Measurements from ENCODE around the gene TSR3. TPM values are rescaled to one million over a fixed set of nuclear protein-coding genes. Genes with fewer than 3 reads are reported as not detected.

TSR3 gene
- total RNA-seq, 1 experiment from 2014 or later, result 117 TPM

DNA sequence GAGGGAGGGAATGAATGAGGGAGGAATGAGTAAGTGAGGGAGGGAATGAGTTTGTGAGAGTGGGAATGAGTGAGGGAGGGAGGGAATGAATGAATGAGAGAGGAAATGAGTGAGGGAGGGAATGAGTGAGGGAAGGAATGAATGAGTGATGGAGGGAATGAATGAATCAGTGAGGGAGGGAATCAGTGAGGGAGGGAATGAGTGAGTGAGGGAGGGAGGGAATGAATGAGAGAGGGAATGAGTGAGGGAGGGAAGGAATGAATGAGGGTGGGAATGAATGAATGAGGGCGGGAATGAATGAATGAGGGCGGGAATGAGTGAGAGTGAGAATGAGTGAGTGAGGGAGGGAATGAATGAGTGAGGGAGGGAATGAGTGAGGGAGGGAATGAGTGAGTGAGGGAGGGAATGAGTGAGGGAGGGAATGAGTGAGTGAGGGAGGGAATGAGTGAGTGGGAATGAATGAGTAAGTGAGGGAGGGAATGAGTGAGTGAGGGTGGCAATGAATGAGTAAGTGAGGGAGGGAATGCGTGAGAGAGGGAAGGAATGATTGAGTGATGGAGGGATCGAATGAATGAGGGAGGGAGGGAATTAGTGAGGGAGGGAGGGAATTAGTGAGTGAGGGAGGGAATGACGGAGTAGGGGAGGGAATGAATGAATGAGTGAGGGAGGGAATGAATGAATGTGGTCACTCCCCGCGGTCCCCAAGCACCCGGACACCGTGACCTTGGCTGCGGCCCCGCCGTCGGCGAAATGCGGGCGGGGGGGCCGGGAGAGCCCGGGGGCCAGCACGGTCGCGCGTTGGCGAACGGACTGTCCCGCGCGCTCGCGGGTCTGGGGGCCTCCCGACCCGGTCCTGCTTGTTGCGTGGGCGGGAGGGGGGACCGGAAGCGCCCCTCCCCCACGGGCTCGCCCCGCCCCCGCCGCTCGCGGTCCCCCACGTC is 43.4 kb downstream of the TSR3 start:
- H4K20me1 ChIP-seq (ENCODE audit: low read length), result peaks cover 32% of the 10 kb centered on the region
- H3K9ac ChIP-seq (ENCODE audit: low read length), result peak overlapping the region; percentile 100; the same call in 1 of the 2 replicates
- ATAC-seq, result peak; percentile 16
- ChIA-PET CTCF (no interaction called here), POLR2A (ENCODE audit: unreplicated experiment) (no interaction called here)
- H3K27me3 ChIP-seq (ENCODE audit: low read length), result no peaks in the 10 kb centered on the region
- H3K4me1 ChIP-seq (ENCODE audit: insufficient read depth, low read length), result peaks cover 15% of the 10 kb centered on the region; the same call in 1 of the 2 replicates
- intact Hi-C loops (cut with micrococcal nuclease), result no loop called here
- peak overlapping the region; percentile 79 for H3K4me3 ChIP-seq (ENCODE audit: low read length)
- peaks cover 35% of the 10 kb centered on the region for H3K79me2 ChIP-seq (ENCODE audit: low read length)
- no peaks in the 10 kb centered on the region for H3F3A ChIP-seq (ENCODE audit: low read length, unreplicated experiment)
- no peaks in the 10 kb centered on the region for H3K9me2 ChIP-seq (replicated peaks; ENCODE audit: low read length)
- H3K4me2 ChIP-seq (ENCODE audit: low read length), result peak overlapping the region; percentile 98; the same call in 1 of the 2 replicates
- no peaks in the 10 kb centered on the region for H3K9me3 ChIP-seq (ENCODE audit: low read length)
- peak; percentile 49 for DNase-seq
- TF ChIP-seq EZH2phosphoT487 (IDR thresholded peaks at IDR 0.05; ENCODE audit: borderline replicate concordance, low read length) (no peak), EZH2 (IDR thresholded peaks at IDR 0.05; ENCODE audit: low read length, unreplicated experiment) (no peak)
- TF ChIP-seq, protein P1, sequence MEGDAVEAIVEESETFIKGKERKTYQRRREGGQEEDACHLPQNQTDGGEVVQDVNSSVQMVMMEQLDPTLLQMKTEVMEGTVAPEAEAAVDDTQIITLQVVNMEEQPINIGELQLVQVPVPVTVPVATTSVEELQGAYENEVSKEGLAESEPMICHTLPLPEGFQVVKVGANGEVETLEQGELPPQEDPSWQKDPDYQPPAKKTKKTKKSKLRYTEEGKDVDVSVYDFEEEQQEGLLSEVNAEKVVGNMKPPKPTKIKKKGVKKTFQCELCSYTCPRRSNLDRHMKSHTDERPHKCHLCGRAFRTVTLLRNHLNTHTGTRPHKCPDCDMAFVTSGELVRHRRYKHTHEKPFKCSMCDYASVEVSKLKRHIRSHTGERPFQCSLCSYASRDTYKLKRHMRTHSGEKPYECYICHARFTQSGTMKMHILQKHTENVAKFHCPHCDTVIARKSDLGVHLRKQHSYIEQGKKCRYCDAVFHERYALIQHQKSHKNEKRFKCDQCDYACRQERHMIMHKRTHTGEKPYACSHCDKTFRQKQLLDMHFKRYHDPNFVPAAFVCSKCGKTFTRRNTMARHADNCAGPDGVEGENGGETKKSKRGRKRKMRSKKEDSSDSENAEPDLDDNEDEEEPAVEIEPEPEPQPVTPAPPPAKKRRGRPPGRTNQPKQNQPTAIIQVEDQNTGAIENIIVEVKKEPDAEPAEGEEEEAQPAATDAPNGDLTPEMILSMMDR (conservative IDR thresholded peaks at IDR 0.05; ENCODE audit: low read depth, low read length), result no peak
- H3K36me3 ChIP-seq (ENCODE audit: low read depth, low read length), result 0 out of 2 replicates have a peak, but pooled peaks cover 7% of the 10 kb centered on the region
- peak overlapping the region; percentile 75; the same call in 1 of the 2 replicates for H2AFZ ChIP-seq (ENCODE audit: low read length)
- BruUV-seq (replicated peaks), result no TSS peak
- peak overlapping the region; percentile 40; the same call in 1 of the 2 replicates for H3K27ac ChIP-seq (ENCODE audit: low read length)

DNA sequence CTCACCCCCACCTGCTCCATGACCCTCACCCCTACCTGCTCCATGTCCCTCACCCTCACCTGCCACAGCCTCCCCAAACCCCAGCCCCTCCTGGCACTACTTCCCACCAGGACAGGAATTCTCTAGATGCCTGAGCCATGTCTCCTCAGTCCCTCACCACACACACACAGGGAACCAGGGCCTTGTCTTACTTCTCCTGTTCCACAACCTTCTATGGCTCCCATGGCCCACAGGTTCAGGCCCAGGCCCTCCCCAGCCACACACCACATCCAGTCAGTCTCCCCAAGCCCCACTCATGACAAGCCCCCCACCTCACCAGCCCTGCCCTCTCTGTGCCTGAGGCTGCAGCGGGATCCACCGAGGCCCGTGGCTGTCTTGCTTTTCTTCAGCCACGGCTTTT is 45.3 kb downstream of the TSR3 start:
- Histone ChIP-seq H3K4me1 (ENCODE audit: insufficient read depth, low read length) (peaks cover 13% of the 10 kb centered on the region; the same call in 1 of the 2 replicates), H3K4me2 (ENCODE audit: low read length) (no peak overlapping the region), H3K27ac (ENCODE audit: low read length) (no peak overlapping the region), H3K9me2 (replicated peaks; ENCODE audit: low read length) (no peaks in the 10 kb centered on the region), H3K36me3 (ENCODE audit: low read depth, low read length) (no peaks in the 10 kb centered on the region), H3K4me3 (ENCODE audit: low read length) (no peak overlapping the region), H3K79me2 (ENCODE audit: low read length) (peaks cover 15% of the 10 kb centered on the region), H3K9ac (ENCODE audit: low read length) (no peak overlapping the region), H3K27me3 (ENCODE audit: low read length) (no peaks in the 10 kb centered on the region), H3F3A (ENCODE audit: low read length, unreplicated experiment) (no peaks in the 10 kb centered on the region), H2AFZ (ENCODE audit: low read length) (no peak overlapping the region), H3K9me3 (ENCODE audit: low read length) (no peaks in the 10 kb centered on the region), H4K20me1 (ENCODE audit: low read length) (peaks cover 14% of the 10 kb centered on the region)
- intact Hi-C loops (cut with micrococcal nuclease), result no loop called here
- ATAC-seq (no peak), DNase-seq (no peak)
- TF ChIP-seq EZH2 (IDR thresholded peaks at IDR 0.05; ENCODE audit: low read length, unreplicated experiment) (no peak), EZH2phosphoT487 (IDR thresholded peaks at IDR 0.05; ENCODE audit: borderline replicate concordance, low read length) (no peak)
- TF ChIP-seq, protein P1 (conservative IDR thresholded peaks at IDR 0.05; ENCODE audit: low read depth, low read length), result no peak
- no TSS peak for BruUV-seq (replicated peaks)
- CTCF ChIA-PET, result no interaction called here
- POLR2A ChIA-PET (ENCODE audit: unreplicated experiment), result no interaction called here

- intact Hi-C loops (cut with micrococcal nuclease), result no loop called here
- Histone ChIP-seq H3K4me1 (ENCODE audit: insufficient read depth, low read length) (peaks cover 10% of the 10 kb centered on the region; the same call in 1 of the 2 replicates), H3K4me3 (ENCODE audit: low read length) (no peak overlapping the region), H3K4me2 (ENCODE audit: low read length) (no peak overlapping the region), H3F3A (ENCODE audit: low read length, unreplicated experiment) (no peaks in the 10 kb centered on the region), H2AFZ (ENCODE audit: low read length) (no peak overlapping the region), H3K9ac (ENCODE audit: low read length) (no peak overlapping the region), H3K9me3 (ENCODE audit: low read length) (no peaks in the 10 kb centered on the region), H3K36me3 (ENCODE audit: low read depth, low read length) (no peaks in the 10 kb centered on the region), H3K79me2 (ENCODE audit: low read length) (peaks cover 10% of the 10 kb centered on the region), H4K20me1 (ENCODE audit: low read length) (peaks cover 8% of the 10 kb centered on the region), H3K27me3 (ENCODE audit: low read length) (no peaks in the 10 kb centered on the region), H3K9me2 (replicated peaks; ENCODE audit: low read length) (no peaks in the 10 kb centered on the region), H3K27ac (ENCODE audit: low read length) (no peak overlapping the region)
- TF ChIP-seq, protein P1 (conservative IDR thresholded peaks at IDR 0.05; ENCODE audit: low read depth, low read length), result no peak
- TF ChIP-seq EZH2phosphoT487 (IDR thresholded peaks at IDR 0.05; ENCODE audit: borderline replicate concordance, low read length) (no peak), EZH2 (IDR thresholded peaks at IDR 0.05; ENCODE audit: low read length, unreplicated experiment) (no peak)
- CTCF ChIA-PET, result no interaction called here
- ATAC-seq (no peak), DNase-seq (no peak)
- BruUV-seq (replicated peaks), result no TSS peak
- POLR2A ChIA-PET (ENCODE audit: unreplicated experiment), result no interaction called here
These were observed 45.9 kb downstream of the TSR3 start for GRCh38 chr16:1305823-1306222.
